ENCODE data around the gene PLCG1. TPM values are rescaled to one million over a fixed set of nuclear protein-coding genes. Genes with fewer than 3 reads are reported as not detected.

Gene PLCG1
- polyA plus RNA-seq, 1 experiment, result 54.6 TPM

DNA sequence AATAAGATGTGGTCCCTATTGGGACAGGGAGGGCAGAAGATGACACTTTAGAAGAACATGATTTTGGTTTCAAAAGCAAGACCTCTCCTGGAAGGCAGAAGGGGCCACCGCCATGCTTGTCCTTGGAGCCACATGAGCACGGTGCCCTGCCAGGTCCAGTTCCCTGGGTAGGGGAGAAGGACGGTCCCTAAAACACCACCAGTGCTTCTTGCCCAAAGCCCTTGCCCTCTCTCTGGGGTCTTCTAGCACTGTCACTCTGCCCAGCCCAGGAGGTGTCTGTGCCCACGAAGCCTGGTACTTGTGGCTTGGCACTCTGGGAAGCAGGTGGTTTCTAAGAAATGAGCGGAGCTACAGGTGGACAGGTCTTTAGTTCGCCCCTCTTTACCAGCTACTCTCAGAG is 46.0 kb downstream of the PLCG1 start:
- ChIA-PET POLR2A (no interaction called here), CTCF (no interaction called here)
- Histone ChIP-seq H3K27me3 (ENCODE audit: control insufficient read depth, insufficient read depth, low read length) (no peaks in the 10 kb centered on the region), H3K9me3 (ENCODE audit: control insufficient read depth, insufficient read depth, low read length) (no peaks in the 10 kb centered on the region), H3K27ac (ENCODE audit: low read depth, low read length) (no peak overlapping the region), H3K4me3 (ENCODE audit: low read depth, low read length) (no peak overlapping the region)
- TF ChIP-seq, protein P1, sequence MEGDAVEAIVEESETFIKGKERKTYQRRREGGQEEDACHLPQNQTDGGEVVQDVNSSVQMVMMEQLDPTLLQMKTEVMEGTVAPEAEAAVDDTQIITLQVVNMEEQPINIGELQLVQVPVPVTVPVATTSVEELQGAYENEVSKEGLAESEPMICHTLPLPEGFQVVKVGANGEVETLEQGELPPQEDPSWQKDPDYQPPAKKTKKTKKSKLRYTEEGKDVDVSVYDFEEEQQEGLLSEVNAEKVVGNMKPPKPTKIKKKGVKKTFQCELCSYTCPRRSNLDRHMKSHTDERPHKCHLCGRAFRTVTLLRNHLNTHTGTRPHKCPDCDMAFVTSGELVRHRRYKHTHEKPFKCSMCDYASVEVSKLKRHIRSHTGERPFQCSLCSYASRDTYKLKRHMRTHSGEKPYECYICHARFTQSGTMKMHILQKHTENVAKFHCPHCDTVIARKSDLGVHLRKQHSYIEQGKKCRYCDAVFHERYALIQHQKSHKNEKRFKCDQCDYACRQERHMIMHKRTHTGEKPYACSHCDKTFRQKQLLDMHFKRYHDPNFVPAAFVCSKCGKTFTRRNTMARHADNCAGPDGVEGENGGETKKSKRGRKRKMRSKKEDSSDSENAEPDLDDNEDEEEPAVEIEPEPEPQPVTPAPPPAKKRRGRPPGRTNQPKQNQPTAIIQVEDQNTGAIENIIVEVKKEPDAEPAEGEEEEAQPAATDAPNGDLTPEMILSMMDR (IDR thresholded peaks at IDR 0.05; ENCODE audit: low read depth, low read length), result no peak
- DNase-seq (ENCODE audit: low read depth, low spot score), result no peak

GRCh38 chr20:41183831-41184230 is 46.5 kb downstream of the PLCG1 start:
- H3K27ac ChIP-seq (ENCODE audit: low read depth, low read length), result no peak overlapping the region
- DNase-seq (ENCODE audit: low read depth, low spot score), result no peak
- H3K4me3 ChIP-seq (ENCODE audit: low read depth, low read length), result no peak overlapping the region
- H3K9me3 ChIP-seq (ENCODE audit: control insufficient read depth, insufficient read depth, low read length), result no peaks in the 10 kb centered on the region
- CTCF ChIA-PET, result no interaction called here
- TF ChIP-seq, protein P1 (IDR thresholded peaks at IDR 0.05; ENCODE audit: low read depth, low read length), result no peak
- POLR2A ChIA-PET, result no interaction called here
- no peaks in the 10 kb centered on the region for H3K27me3 ChIP-seq (ENCODE audit: control insufficient read depth, insufficient read depth, low read length)

DNA sequence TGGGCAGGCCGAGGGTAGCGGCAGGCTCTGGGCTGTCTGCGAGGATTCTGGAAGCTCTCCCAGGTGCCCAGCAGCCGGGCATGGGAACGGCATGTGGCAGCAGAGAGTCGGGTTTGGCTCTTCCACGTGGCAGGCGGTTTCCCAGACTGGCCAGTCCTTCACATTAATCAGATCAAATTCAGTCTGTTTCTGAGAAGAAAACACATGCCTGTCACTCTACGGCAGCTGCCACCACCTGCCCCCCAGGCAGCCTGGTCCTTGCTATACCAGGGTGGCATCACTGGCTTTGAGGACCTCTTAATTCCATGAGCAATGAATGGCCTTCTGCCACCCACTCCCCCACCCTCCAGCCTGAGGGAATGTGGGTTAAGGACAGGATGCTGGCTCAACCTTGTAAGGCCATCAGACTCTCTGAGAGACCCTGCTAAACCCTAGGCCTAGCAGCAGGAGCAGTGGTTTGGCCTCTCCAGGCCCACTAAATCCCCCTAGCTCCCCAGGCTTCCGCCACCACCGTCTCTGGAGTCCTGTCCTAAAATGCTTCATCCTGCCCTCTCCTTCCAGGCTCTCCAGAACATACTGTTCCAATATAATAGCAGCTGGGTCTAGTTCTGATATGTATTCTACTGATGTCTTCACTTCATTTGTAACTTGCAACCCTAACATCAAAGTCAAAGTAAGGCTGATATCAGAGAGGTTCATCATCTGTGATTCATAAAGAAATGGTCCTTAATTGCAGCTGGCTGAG is 47.8 kb downstream of the PLCG1 start:
- ChIA-PET POLR2A (no interaction called here), CTCF (interaction anchor here (1.4 kb wide), 1 partner anchor 48 kb away, joined by 4 read pairs; no protein-coding TSS in a partner anchor)
- Histone ChIP-seq H3K27me3 (ENCODE audit: control insufficient read depth, insufficient read depth, low read length) (no peaks in the 10 kb centered on the region), H3K4me3 (ENCODE audit: low read depth, low read length) (no peak overlapping the region), H3K27ac (ENCODE audit: low read depth, low read length) (no peak overlapping the region), H3K9me3 (ENCODE audit: control insufficient read depth, insufficient read depth, low read length) (peaks cover 2% of the 10 kb centered on the region; the same call in 1 of the 2 replicates)
- TF ChIP-seq, protein P1 (IDR thresholded peaks at IDR 0.05; ENCODE audit: low read depth, low read length), result no peak
- no peak for DNase-seq (ENCODE audit: low read depth, low spot score)

- no peaks in the 10 kb centered on the region for H3K27me3 ChIP-seq (ENCODE audit: control insufficient read depth, insufficient read depth, low read length)
- DNase-seq (ENCODE audit: low read depth, low spot score), result no peak
- H3K27ac ChIP-seq (ENCODE audit: low read depth, low read length), result no peak overlapping the region
- TF ChIP-seq, protein P1 (IDR thresholded peaks at IDR 0.05; ENCODE audit: low read depth, low read length), result no peak
- H3K9me3 ChIP-seq (ENCODE audit: control insufficient read depth, insufficient read depth, low read length), result peaks cover 10% of the 10 kb centered on the region
- H3K4me3 ChIP-seq (ENCODE audit: low read depth, low read length), result no peak overlapping the region
- ChIA-PET CTCF (interaction anchor here (0.7 to 2.1 kb wide), 3 partner anchors 15 to 254 kb away, joined by 3 to 8 read pairs (median 3); no protein-coding TSS in a partner anchor), POLR2A (no interaction called here)
Measured at GRCh38 chr20:41187668-41188067, 50.3 kb downstream of the PLCG1 start.

All from AG04450 (cell line).